Ectodermal cell (in vitro differentiated cells): ENCODE results near the gene IL17A.
"Not testable (repeated sequence)": the region's sequence is repeated elsewhere in the genome, so short reads cannot be mapped to it uniquely, and the experiment has no call there.

Experiments used
- H3K27ac ChIP-seq: 2 replicates; pipeline ENCODE4 v1.7.0; 2013; ENCODE audit warnings: mild to moderate bottlenecking, low read depth, low read length; ENCODE audit not compliant: insufficient read depth, poor library complexity, severe bottlenecking
- H3K27me3 ChIP-seq: 2 replicates; pipeline ENCODE4 v1.7.0; 2013; ENCODE audit warnings: mild to moderate bottlenecking, low read length; ENCODE audit not compliant: insufficient read depth, control insufficient read depth, poor library complexity, severe bottlenecking
- H3K36me3 ChIP-seq: one replicate; pipeline ENCODE4 v1.7.0; 2013; ENCODE audit warnings: low read length; ENCODE audit not compliant: control insufficient read depth, insufficient read depth
- H3K4me1 ChIP-seq: one replicate; pipeline ENCODE4 v1.7.0; 2013; ENCODE audit warnings: low read length; ENCODE audit not compliant: control insufficient read depth, insufficient read depth
- H3K4me3 ChIP-seq: 2 replicates; pipeline ENCODE4 v1.7.0; 2013; ENCODE audit warnings: low read depth, low read length, control low read depth; ENCODE audit not compliant: insufficient read depth
- H3K9me3 ChIP-seq: 2 replicates; pipeline ENCODE4 v1.7.0; 2013; ENCODE audit warnings: mild to moderate bottlenecking, low read length, moderate library complexity; ENCODE audit not compliant: control insufficient read depth
- WGBS, 2 experiments: methylation state at CpG; one replicate each; pipeline ENCODE4 v1.1.7; 2013; ENCODE audit warnings: missing lambda C conversion rate in 2 of 2; 5-methylcytosine and 5-hydroxymethylcytosine counted together

The IL17A gene

GRCh38 chr6:52164319-52165094 lies 21.7 kb upstream of the IL17A start:
- WGBS, 2 experiments, result 91% methylated on average over 3 of the region's 3 CpGs
- H3K4me1 ChIP-seq, result no peaks in the 10 kb centered on the region
- H3K27ac ChIP-seq, result no peak overlapping the region
- H3K27me3 ChIP-seq, result no peaks in the 10 kb centered on the region
- no peaks in the 10 kb centered on the region for H3K9me3 ChIP-seq
- no peak overlapping the region for H3K4me3 ChIP-seq
- no peaks in the 10 kb centered on the region for H3K36me3 ChIP-seq

- Histone ChIP-seq H3K4me3 (no peak overlapping the region), H3K4me1 (no peaks in the 10 kb centered on the region), H3K27ac (no peak overlapping the region), H3K9me3 (no peaks in the 10 kb centered on the region), H3K36me3 (no peaks in the 10 kb centered on the region), H3K27me3 (no peaks in the 10 kb centered on the region)
- WGBS, 2 experiments, result no CpG with 5 or more reads among the region's 1 CpG
Measured at GRCh38 chr6:52167267-52167666, 18.9 kb upstream of the IL17A start.

GRCh38 chr6:52168351-52168750 lies 17.8 kb upstream of the IL17A start:
- not testable (repeated sequence) for H3K36me3 ChIP-seq, H3K27me3 ChIP-seq, H3K4me1 ChIP-seq, H3K4me3 ChIP-seq, H3K9me3 ChIP-seq, H3K27ac ChIP-seq
- 29 to 50% methylated on average over 2 to 3 of the region's 3 CpGs for WGBS, 2 experiments

- 94 to 96% methylated on average over 3 of the region's 3 CpGs for WGBS, 2 experiments
- H3K27ac ChIP-seq, result no peak overlapping the region
- H3K4me3 ChIP-seq, result no peak overlapping the region
- no peaks in the 10 kb centered on the region for H3K36me3 ChIP-seq
- H3K4me1 ChIP-seq, result no peaks in the 10 kb centered on the region
- H3K27me3 ChIP-seq, result no peaks in the 10 kb centered on the region
- no peaks in the 10 kb centered on the region for H3K9me3 ChIP-seq
Measured at GRCh38 chr6:52174118-52174517, 12.1 kb upstream of the IL17A start.

GRCh38 chr6:52176550-52176949 lies 9.6 kb upstream of the IL17A start:
- no peak overlapping the region for H3K27ac ChIP-seq
- H3K4me3 ChIP-seq, result no peak overlapping the region
- WGBS, 2 experiments, result 86% methylated on average over 1 of the region's 1 CpG; no CpG with 5 or more reads in 1 of the 2 experiments
- H3K4me1 ChIP-seq, result no peaks in the 10 kb centered on the region
- H3K36me3 ChIP-seq, result no peaks in the 10 kb centered on the region
- H3K9me3 ChIP-seq, result no peaks in the 10 kb centered on the region
- no peaks in the 10 kb centered on the region for H3K27me3 ChIP-seq

DNA sequence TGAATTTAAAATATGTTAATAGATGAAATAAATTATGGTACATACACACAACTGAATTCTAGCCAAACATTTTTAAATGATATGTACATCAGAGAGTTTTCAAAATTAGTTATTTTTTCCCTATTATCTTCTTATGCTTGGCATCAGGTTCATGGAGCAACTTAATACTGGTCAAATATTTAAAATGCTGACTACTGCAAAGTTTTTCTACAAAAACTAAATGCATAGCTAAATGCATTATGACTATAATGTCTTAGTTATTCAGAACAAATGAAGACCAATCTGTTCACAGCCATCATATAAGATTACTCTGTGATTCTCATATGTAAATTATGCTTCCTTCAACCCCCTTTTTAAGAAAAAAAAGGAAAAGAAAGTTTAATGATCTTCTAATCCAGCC lies 8.2 kb upstream of the IL17A start:
- Histone ChIP-seq H3K4me1 (no peaks in the 10 kb centered on the region), H3K36me3 (no peaks in the 10 kb centered on the region), H3K27me3 (no peaks in the 10 kb centered on the region), H3K9me3 (no peaks in the 10 kb centered on the region), H3K27ac (no peak overlapping the region), H3K4me3 (no peak overlapping the region)

DNA sequence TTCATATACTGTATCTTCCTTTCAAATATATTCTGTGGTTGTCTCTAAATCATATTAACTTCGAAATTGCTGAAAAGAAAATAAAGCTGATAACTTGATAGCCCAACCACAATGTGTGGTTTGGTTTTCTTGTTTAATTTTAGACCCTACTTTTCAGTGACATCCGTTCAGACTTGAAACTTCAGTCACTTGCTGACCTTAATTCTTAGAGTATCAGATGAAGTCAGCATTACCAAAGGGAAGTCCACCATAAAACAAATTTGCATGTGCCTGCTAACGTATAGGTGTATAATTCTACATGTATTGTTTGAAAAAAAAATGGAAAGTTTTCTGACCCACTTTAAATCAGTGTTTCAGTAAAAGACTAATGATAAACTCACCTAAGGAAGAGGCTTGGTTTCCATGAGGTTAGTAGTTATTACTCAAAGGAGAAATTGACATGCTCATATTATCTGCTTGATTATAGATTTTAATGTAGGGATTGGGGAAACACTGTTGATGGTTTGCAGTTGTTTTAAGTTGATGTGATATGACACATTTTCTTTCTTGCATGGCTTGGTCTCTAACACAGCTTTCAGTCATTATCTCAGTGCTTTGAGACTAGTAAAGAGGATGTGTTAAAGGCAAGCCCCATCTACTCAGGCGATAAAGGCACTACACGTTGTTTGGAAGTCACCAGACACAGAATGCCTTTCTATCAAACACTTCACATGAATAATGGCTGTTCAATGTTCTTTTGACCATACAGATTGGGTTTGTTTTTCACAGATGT lies 5.2 kb upstream of the IL17A start:
- Histone ChIP-seq H3K36me3 (no peaks in the 10 kb centered on the region), H3K27ac (no peak overlapping the region), H3K4me1 (no peaks in the 10 kb centered on the region), H3K4me3 (no peak overlapping the region), H3K27me3 (no peaks in the 10 kb centered on the region), H3K9me3 (no peaks in the 10 kb centered on the region)
- 88 to 92% methylated on average over 4 to 5 of the region's 5 CpGs for WGBS, 2 experiments

DNA sequence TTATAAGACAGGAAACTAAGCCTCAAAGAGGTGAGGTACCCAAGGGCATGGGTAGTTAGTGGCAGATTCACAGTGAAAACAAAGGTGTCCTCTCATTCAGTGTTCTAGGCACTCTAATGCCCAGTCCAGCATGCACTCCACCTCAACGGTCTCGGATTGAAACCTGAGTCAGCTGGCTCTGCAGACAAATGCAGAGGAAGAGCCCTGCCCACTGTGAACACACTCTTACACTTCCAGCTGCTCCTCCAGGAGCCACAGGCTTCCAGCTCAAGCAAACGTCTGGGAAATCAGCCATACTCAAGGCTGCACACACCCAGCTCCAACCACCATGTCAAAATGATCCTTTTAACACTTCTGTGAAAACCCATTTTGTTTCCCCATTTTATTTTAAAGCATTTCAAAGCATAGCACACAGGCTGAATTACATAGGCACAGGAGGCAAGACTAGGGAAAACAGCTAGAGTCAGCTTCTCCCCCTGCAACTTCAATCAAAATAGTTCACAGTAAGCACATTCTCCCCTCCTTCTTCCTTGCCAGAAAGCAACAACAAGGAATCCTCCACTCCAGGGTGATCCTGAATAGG lies 3.0 kb upstream of the IL17A start:
- H3K27me3 ChIP-seq, result no peaks in the 10 kb centered on the region
- WGBS, 2 experiments, result 49 to 55% methylated on average over 3 of the region's 3 CpGs
- no peaks in the 10 kb centered on the region for H3K9me3 ChIP-seq
- H3K27ac ChIP-seq, result no peak overlapping the region
- H3K4me1 ChIP-seq, result no peaks in the 10 kb centered on the region
- H3K4me3 ChIP-seq, result no peak overlapping the region
- H3K36me3 ChIP-seq, result no peaks in the 10 kb centered on the region

- no peaks in the 10 kb centered on the region for H3K4me1 ChIP-seq
- WGBS, 2 experiments, result 93 to 95% methylated on average over 4 to 5 of the region's 5 CpGs
- no peaks in the 10 kb centered on the region for H3K9me3 ChIP-seq
- no peaks in the 10 kb centered on the region for H3K36me3 ChIP-seq
- no peak overlapping the region for H3K4me3 ChIP-seq
- no peaks in the 10 kb centered on the region for H3K27me3 ChIP-seq
- no peak overlapping the region for H3K27ac ChIP-seq
Measured at GRCh38 chr6:52186480-52186879, 305 bp downstream of the IL17A start.

- Histone ChIP-seq H3K4me1 (no peaks in the 10 kb centered on the region), H3K27ac (no peak overlapping the region), H3K4me3 (no peak overlapping the region), H3K9me3 (no peaks in the 10 kb centered on the region), H3K36me3 (no peaks in the 10 kb centered on the region), H3K27me3 (no peaks in the 10 kb centered on the region)
- 95 to 100% methylated on average over 1 of the region's 1 CpG for WGBS, 2 experiments
Measured at GRCh38 chr6:52187098-52187497, 923 bp downstream of the IL17A start.
